SU-DHL-6 (cell line): Measurements from ENCODE around the gene SPRYD7.

Experiments used
- CTCF ChIP-seq: fragments of 200-600 bp; sonication (generic); IDR thresholded peaks from one replicate; pipeline ENCODE4 v1.5.1; 2017; ENCODE audit warnings: antibody characterized with exemption, mild to moderate bottlenecking, low read length, moderate library complexity; ENCODE audit not compliant: insufficient read depth, poor library complexity, severe bottlenecking
- EZH2phosphoT487 ChIP-seq: fragments of 200-600 bp; sonication (generic), shearing (Covaris generic); conservative IDR thresholded peaks from 2 replicates; pipeline ENCODE4 v1.6.1; 2018; ENCODE audit warnings: mild to moderate bottlenecking, antibody characterized with exemption, low read length, moderate library complexity, mixed read lengths

GRCh38 chr13:49897713-49898112 is 38.4 kb downstream of the SPRYD7 start:
- TF ChIP-seq CTCF (no peak), EZH2phosphoT487 (no peak)
